ENCODE data around the gene ERBIN. TPM values are rescaled to one million over a fixed set of nuclear protein-coding genes. Genes with fewer than 3 reads are reported as not detected.

ERBIN gene
- total RNA-seq, 2 donors from 2014 or later: 55.0 to 61.5 TPM

- no peak overlapping the region for H3K27ac ChIP-seq
- H3K36me3 ChIP-seq: no peaks in the 10 kb centered on the region
- H3K4me3 ChIP-seq: no peak overlapping the region
- DNase-seq (ENCODE audit: low spot score) (no peak), ATAC-seq (ENCODE audit: insufficient number of reproducible peaks, low FRiP score, low read depth) (no peak)
- no peaks in the 10 kb centered on the region for H3K9me3 ChIP-seq
- H3K27me3 ChIP-seq (replicated peaks; ENCODE audit: insufficient read depth): no peaks in the 10 kb centered on the region
- no peak for TF ChIP-seq CTCF (IDR thresholded peaks at IDR 0.05)
- H3K4me1 ChIP-seq (ENCODE audit: control insufficient read depth in 1 of 2, low read depth in 2 of 2): no peaks in the 10 kb centered on the region
Measured at GRCh38 chr5:65900746-65901145, 25.6 kb upstream of the ERBIN start.

- DNase-seq (ENCODE audit: low spot score) (no peak), ATAC-seq (ENCODE audit: insufficient number of reproducible peaks, low FRiP score, low read depth) (no peak)
- TF ChIP-seq CTCF (IDR thresholded peaks at IDR 0.05): no peak
- Histone ChIP-seq H3K9me3 (no peaks in the 10 kb centered on the region), H3K4me3 (no peak overlapping the region), H3K27ac (no peak overlapping the region), H3K36me3 (no peaks in the 10 kb centered on the region), H3K27me3 (replicated peaks; ENCODE audit: insufficient read depth) (no peaks in the 10 kb centered on the region), H3K4me1 (ENCODE audit: control insufficient read depth in 1 of 2, low read depth in 2 of 2) (no peaks in the 10 kb centered on the region)
Measured at GRCh38 chr5:65902104-65902503, 24.3 kb upstream of the ERBIN start.

GRCh38 chr5:65903581-65903980 lies 22.8 kb upstream of the ERBIN start:
- Histone ChIP-seq H3K9me3 (no peaks in the 10 kb centered on the region), H3K36me3 (no peaks in the 10 kb centered on the region), H3K27me3 (replicated peaks; ENCODE audit: insufficient read depth) (no peaks in the 10 kb centered on the region), H3K4me3 (no peak overlapping the region), H3K4me1 (ENCODE audit: control insufficient read depth in 1 of 2, low read depth in 2 of 2) (no peaks in the 10 kb centered on the region), H3K27ac (no peak overlapping the region)
- DNase-seq (ENCODE audit: low spot score) (no peak), ATAC-seq (ENCODE audit: insufficient number of reproducible peaks, low FRiP score, low read depth) (no peak)
- no peak for TF ChIP-seq CTCF (IDR thresholded peaks at IDR 0.05)

- H3K27me3 ChIP-seq (replicated peaks; ENCODE audit: insufficient read depth): no peaks in the 10 kb centered on the region
- no peak for TF ChIP-seq CTCF (IDR thresholded peaks at IDR 0.05)
- no peaks in the 10 kb centered on the region for H3K4me1 ChIP-seq (ENCODE audit: control insufficient read depth in 1 of 2, low read depth in 2 of 2)
- no peak overlapping the region for H3K27ac ChIP-seq
- no peaks in the 10 kb centered on the region for H3K36me3 ChIP-seq
- ATAC-seq (ENCODE audit: insufficient number of reproducible peaks, low FRiP score, low read depth): no peak
- no peak overlapping the region for H3K4me3 ChIP-seq
- no peak for DNase-seq (ENCODE audit: low spot score)
- no peaks in the 10 kb centered on the region for H3K9me3 ChIP-seq
Measured at GRCh38 chr5:65906256-65906655, 20.1 kb upstream of the ERBIN start.

- no peak for DNase-seq (ENCODE audit: low spot score)
- H3K4me3 ChIP-seq: no peak overlapping the region
- no peak overlapping the region for H3K27ac ChIP-seq
- H3K36me3 ChIP-seq: no peaks in the 10 kb centered on the region
- H3K9me3 ChIP-seq: no peaks in the 10 kb centered on the region
- no peak for TF ChIP-seq CTCF (IDR thresholded peaks at IDR 0.05)
- H3K4me1 ChIP-seq (ENCODE audit: control insufficient read depth in 1 of 2, low read depth in 2 of 2): no peaks in the 10 kb centered on the region
- no peak for ATAC-seq (ENCODE audit: insufficient number of reproducible peaks, low FRiP score, low read depth)
- H3K27me3 ChIP-seq (replicated peaks; ENCODE audit: insufficient read depth): no peaks in the 10 kb centered on the region
Measured at GRCh38 chr5:65907135-65907534, 19.2 kb upstream of the ERBIN start.

Data from thoracic aorta (tissue), 2 donors.